GM12878 (cell line): Measurements from ENCODE around the gene ERVFRD-1. TPM values are rescaled to one million over a fixed set of nuclear protein-coding genes. Genes with fewer than 3 reads are reported as not detected.

Experiments
- ATAC-seq: fragments of 200-7000 bp; cut with Tn5 transposase; 3 replicates; pipeline ENCODE4 v1.9.1; 2020; ENCODE audit warnings: mild to moderate bottlenecking, moderate library complexity
- BruUV-seq: library from RNA; stranded (reverse); fragments of 400-500 nt; replicated peaks from 2 replicates; lab custom pipeline; 2021; lab: Mats Ljungman, UMichigan
- CTCF ChIA-PET: fragments of 300-600 bp; sonication (Branson Sonifier 250); formaldehyde crosslinking; extraction: SDS; loops from one replicate; lab custom pipeline; 2021; ENCODE audit warnings: inconsistent platforms; lab: Yijun Ruan, JAX
- POLR2A ChIA-PET: fragments of 350-600 bp; formaldehyde crosslinking; extraction: SDS; loops from one replicate; lab custom pipeline; 2021; ENCODE audit warnings: inconsistent platforms; lab: Charles Lee
- RAD21 ChIA-PET: fragments of 300-600 bp; sonication (Branson Sonifier 250); formaldehyde crosslinking; loops from one replicate; lab custom pipeline; 2023; ENCODE audit warnings: antibody characterized with exemption; ENCODE audit not compliant: unreplicated experiment; lab: Charles Lee
- SMC1A ChIA-PET: fragments of 300-600 bp; sonication (Branson Sonifier 250); formaldehyde crosslinking; loops from one replicate; lab custom pipeline; 2023; ENCODE audit not compliant: unreplicated experiment, uncharacterized antibody; lab: Charles Lee
- DNase-seq: peaks from one replicate; pipeline ENCODE4 v3.0.0-alpha.2; 2011; ENCODE audit warnings: low read depth, low spot score
- FAIRE-seq: peaks from 3 replicates; lab custom pipeline; 2011; peaks lifted over from hg19 to GRCh38; lab: Jason Lieb, UNC
- H2AFZ ChIP-seq: 2 replicates; pipeline ENCODE4 v1.6.0; 2011; ENCODE audit warnings: low read depth, low read length, control low read depth; ENCODE audit not compliant: control insufficient read depth
- H3K27ac ChIP-seq: 2 replicates; pipeline ENCODE4 v1.5.1; 2011; ENCODE audit warnings: control low read depth; ENCODE audit not compliant: control insufficient read depth, insufficient read depth
- H3K27me3 ChIP-seq, 2 experiments: replicated peaks in 1 of 2; 2 replicates each; pipeline versions ENCODE4 v1.6.0 to v1.6.1; 2011; ENCODE audit warnings: low read length in 1 of 2; ENCODE audit not compliant: control insufficient read depth in 2 of 2, insufficient read depth in 2 of 2
- H3K36me3 ChIP-seq, 2 experiments: 2 replicates each; pipeline ENCODE4 v1.5.1; 2011; ENCODE audit warnings: low read length in 1 of 2; ENCODE audit not compliant: control insufficient read depth in 2 of 2, insufficient read depth in 2 of 2
- H3K4me1 ChIP-seq: 2 replicates; pipeline ENCODE4 v1.6.1; 2011; ENCODE audit warnings: mild to moderate bottlenecking, low read length, moderate library complexity, mixed read lengths; ENCODE audit not compliant: control insufficient read depth, insufficient read depth
- H3K4me2 ChIP-seq: 2 replicates; pipeline ENCODE4 v1.6.0; 2011; ENCODE audit warnings: control low read depth; ENCODE audit not compliant: control insufficient read depth, insufficient read depth
- H3K4me3 ChIP-seq: fragments of 200-600 bp; sonication (generic); 2 replicates; pipeline ENCODE4 v1.5.1; 2016
- H3K79me2 ChIP-seq: 2 replicates; pipeline ENCODE4 v1.6.0; 2011; ENCODE audit warnings: low read length; ENCODE audit not compliant: control insufficient read depth, insufficient read depth
- H3K9ac ChIP-seq: 2 replicates; pipeline ENCODE4 v1.8.0; 2011; ENCODE audit warnings: low read length, control low read depth, mixed read lengths; ENCODE audit not compliant: control insufficient read depth, insufficient read depth
- H3K9me3 ChIP-seq: replicated peaks from 3 replicates; pipeline ENCODE4 v1.5.1; 2011; ENCODE audit warnings: mild to moderate bottlenecking, low read length; ENCODE audit not compliant: control insufficient read depth, insufficient read depth
- H4K20me1 ChIP-seq: 2 replicates; pipeline ENCODE4 v1.6.0; 2011; ENCODE audit not compliant: control insufficient read depth, insufficient read depth
- CBX3 ChIP-seq: fragments of 200-600 bp; sonication (generic); IDR thresholded peaks from 2 replicates; pipeline ENCODE4 v1.6.1; 2016; ENCODE audit warnings: low read depth, borderline replicate concordance
- EP300 ChIP-seq, 2 experiments: fragments of 150-350 bp in 1 of 2; IDR thresholded peaks; 2 replicates each; pipeline ENCODE4 v1.6.1; 2011 to 2012; ENCODE audit warnings: low read depth in 2 of 2, low read length in 2 of 2, borderline replicate concordance in 1 of 2, improper control_type of control experiment in 1 of 2, inconsistent platforms in 1 of 2; ENCODE audit not compliant: control insufficient read depth in 1 of 2
- HDAC2 ChIP-seq: fragments of 200-600 bp; sonication (generic); IDR thresholded peaks from 2 replicates; pipeline ENCODE4 v1.6.1; 2017
- KAT2A ChIP-seq: conservative IDR thresholded peaks from 2 replicates; pipeline ENCODE4 v1.6.1; 2011; ENCODE audit warnings: low read depth, low read length; ENCODE audit not compliant: control insufficient read depth
- MYB ChIP-seq: fragments of 150-350 bp; IDR thresholded peaks from 2 replicates; pipeline ENCODE4 v1.6.1; 2014; ENCODE audit warnings: mild to moderate bottlenecking, low read depth, low read length, borderline replicate concordance
- NFIC ChIP-seq: IDR thresholded peaks from 2 replicates; pipeline ENCODE4 v1.6.1; 2012; ENCODE audit warnings: low read depth, mild to moderate bottlenecking, inconsistent platforms, low read length, moderate library complexity
- YY1 ChIP-seq: IDR thresholded peaks from 2 replicates; pipeline ENCODE4 v1.6.1; 2011; ENCODE audit warnings: low read depth, mild to moderate bottlenecking, low read length
- WGBS: methylation state at CpG from one replicate; pipeline ENCODE4 v1.1.6; 2016; ENCODE audit warnings: low lambda C conversion rate; ENCODE audit not compliant: insufficient replicate concordance, insufficient coverage; ENCODE audit errors: missing lambda C conversion rate; 5-methylcytosine and 5-hydroxymethylcytosine counted together
- in situ Hi-C: fragments of 300-500 bp; cut with MboI; formaldehyde crosslinking; loops from 9 replicates; pipeline ENCODE4 v1.14.3; 2018; ENCODE audit warnings: mixed read lengths
- intact Hi-C: fragments of 100-400 bp; cut with micrococcal nuclease; formaldehyde crosslinking; loops from one replicate; pipeline ENCODE4 v1.14.2; 2022; ENCODE audit not compliant: unreplicated experiment
- polyA plus RNA-seq, 11 experiments: library from polyadenylated mRNA; depleted of rRNA in 4 of 11; unstranded in 6 of 11; stranded (reverse) in 5 of 11; fragments of >200 nt; fragmentation: Nextera tagmentation in 4 of 11; fragmentation: Illumina TruSeq in 1 of 11; extraction: Ambion mirVana in 4 of 11; extraction: Trizol in 1 of 11; gene quantifications; 1 replicate in 1 of 11; 2 replicates in 10 of 11; pipeline versions ENCODE4 v1.2.1 to v1.2.3, GENCODE V29; 2011 to 2016; ENCODE audit warnings: inconsistent platforms in 2 of 11, missing spikeins in 2 of 11, low read depth in 1 of 11
- total RNA-seq, 4 experiments: library from RNA; depleted of rRNA in 3 of 4; stranded (reverse); fragments of >200 nt in 3 of 4; fragmentation: Illumina TruSeq in 1 of 4; extraction: Trizol in 1 of 4; gene quantifications; 2 replicates each; pipeline versions ENCODE4 v1.2.1 to v1.2.3, GENCODE V29; 2013 to 2021
- TF ChIP-seq, protein P1 (sequence below): fragments of 450-650 bp; IDR thresholded peaks from 2 replicates; pipeline ENCODE4 v1.6.1; 2017; ENCODE audit warnings: antibody characterized with exemption, mild to moderate bottlenecking, moderate library complexity
- TF ChIP-seq, protein P2 (sequence below): fragments of 450-650 bp; formaldehyde crosslinking; IDR thresholded peaks from 2 replicates; pipeline ENCODE4 v1.4.0; 2020; ENCODE audit warnings: mild to moderate bottlenecking, moderate library complexity

Gene ERVFRD-1
- total and polyA plus RNA-seq, 10 of the 15 experiments (the other 5 are each of a cell fraction or from before 2014, with no cell fraction given) = 0.03 to 0.11 (median 0.07) TPM; not detected in 7

DNA sequence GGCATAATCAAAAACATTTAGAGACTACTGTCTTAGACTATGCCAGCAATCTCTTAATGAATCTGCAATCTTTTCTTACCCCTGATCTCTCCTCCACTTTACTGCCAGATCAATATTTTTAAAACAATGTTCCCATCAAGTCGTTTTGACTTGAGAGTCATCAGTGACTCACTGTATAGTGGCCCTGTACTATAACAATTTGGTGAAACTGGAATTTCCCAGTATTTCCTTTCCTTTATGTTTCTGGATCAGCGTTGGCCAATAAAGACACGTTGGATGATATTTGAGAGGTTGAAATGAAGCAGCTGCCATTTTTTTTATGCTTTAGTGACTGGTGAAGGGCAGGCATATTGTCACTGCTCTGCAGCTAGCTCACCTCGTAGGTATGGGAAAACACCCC lies 28.0 kb downstream of the ERVFRD-1 start:
- DNase-seq (no peak), FAIRE-seq (no peak), ATAC-seq (no peak)
- ChIA-PET CTCF (interaction anchor here (0.9 to 1.6 kb wide), 2 partner anchors 12 to 15 kb away, joined by 4 to 7 read pairs; no protein-coding TSS in a partner anchor), RAD21 (no interaction called here), SMC1A (interaction anchor here (1.0 kb wide), 1 partner anchor 12 kb away, joined by 4 read pairs; no protein-coding TSS in a partner anchor), POLR2A (no interaction called here)
- Histone ChIP-seq H3K4me3 (no peak overlapping the region), H2AFZ (no peak overlapping the region), H3K4me1 (no peaks in the 10 kb centered on the region), H3K79me2 (no peaks in the 10 kb centered on the region), H4K20me1 (no peaks in the 10 kb centered on the region), H3K9me3 (no peaks in the 10 kb centered on the region), H3K9ac (no peak overlapping the region), H3K36me3 (no peaks in the 10 kb centered on the region), H3K27me3 (no peaks in the 10 kb centered on the region), H3K4me2 (no peak overlapping the region), H3K27ac (no peak overlapping the region)
- intact Hi-C loops = no loop called here
- 20% methylated on average over 4 of the region's 4 CpGs for WGBS
- BruUV-seq = no TSS peak
- in situ Hi-C loops = no loop called here
- TF ChIP-seq HDAC2 = no peak
- TF ChIP-seq, protein P1, sequence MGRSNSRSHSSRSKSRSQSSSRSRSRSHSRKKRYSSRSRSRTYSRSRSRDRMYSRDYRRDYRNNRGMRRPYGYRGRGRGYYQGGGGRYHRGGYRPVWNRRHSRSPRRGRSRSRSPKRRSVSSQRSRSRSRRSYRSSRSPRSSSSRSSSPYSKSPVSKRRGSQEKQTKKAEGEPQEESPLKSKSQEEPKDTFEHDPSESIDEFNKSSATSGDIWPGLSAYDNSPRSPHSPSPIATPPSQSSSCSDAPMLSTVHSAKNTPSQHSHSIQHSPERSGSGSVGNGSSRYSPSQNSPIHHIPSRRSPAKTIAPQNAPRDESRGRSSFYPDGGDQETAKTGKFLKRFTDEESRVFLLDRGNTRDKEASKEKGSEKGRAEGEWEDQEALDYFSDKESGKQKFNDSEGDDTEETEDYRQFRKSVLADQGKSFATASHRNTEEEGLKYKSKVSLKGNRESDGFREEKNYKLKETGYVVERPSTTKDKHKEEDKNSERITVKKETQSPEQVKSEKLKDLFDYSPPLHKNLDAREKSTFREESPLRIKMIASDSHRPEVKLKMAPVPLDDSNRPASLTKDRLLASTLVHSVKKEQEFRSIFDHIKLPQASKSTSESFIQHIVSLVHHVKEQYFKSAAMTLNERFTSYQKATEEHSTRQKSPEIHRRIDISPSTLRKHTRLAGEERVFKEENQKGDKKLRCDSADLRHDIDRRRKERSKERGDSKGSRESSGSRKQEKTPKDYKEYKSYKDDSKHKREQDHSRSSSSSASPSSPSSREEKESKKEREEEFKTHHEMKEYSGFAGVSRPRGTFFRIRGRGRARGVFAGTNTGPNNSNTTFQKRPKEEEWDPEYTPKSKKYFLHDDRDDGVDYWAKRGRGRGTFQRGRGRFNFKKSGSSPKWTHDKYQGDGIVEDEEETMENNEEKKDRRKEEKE = no peak
- TF ChIP-seq CBX3 = no peak

DNA sequence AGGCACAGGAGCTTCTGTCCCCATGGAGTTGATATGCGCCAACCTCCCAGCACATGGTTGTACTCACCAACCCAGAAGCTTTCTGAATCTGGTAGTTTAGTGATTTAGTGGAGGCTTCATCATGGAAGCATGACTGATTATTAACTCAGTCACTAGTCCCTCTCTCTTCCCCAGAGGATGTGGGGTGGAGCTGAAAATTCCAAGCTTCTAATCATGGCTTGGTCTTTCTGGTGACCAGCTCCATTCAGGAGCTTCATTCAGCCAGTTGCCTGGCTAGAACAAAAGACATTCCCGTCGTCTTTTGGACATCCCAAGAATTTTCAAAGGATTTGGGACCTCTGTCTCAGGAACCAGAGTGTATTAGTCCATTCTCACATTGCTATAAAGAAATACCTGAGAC lies 31.2 kb downstream of the ERVFRD-1 start:
- no peaks in the 10 kb centered on the region for H3K36me3 ChIP-seq
- DNase-seq (no peak), ATAC-seq (no peak), FAIRE-seq (no peak)
- no peaks in the 10 kb centered on the region for H4K20me1 ChIP-seq
- no peaks in the 10 kb centered on the region for H3K4me1 ChIP-seq
- H3K27me3 ChIP-seq = no peaks in the 10 kb centered on the region
- no TSS peak for BruUV-seq
- CTCF ChIA-PET = interaction anchor here (1.0 to 3.1 kb wide), 2 partner anchors 12 to 126 kb away, joined by 5 to 7 read pairs; no protein-coding TSS in a partner anchor
- H3K79me2 ChIP-seq = no peaks in the 10 kb centered on the region
- intact Hi-C loops = no loop called here
- SMC1A ChIA-PET = no interaction called here
- H3K9me3 ChIP-seq = no peaks in the 10 kb centered on the region
- in situ Hi-C loops = no loop called here
- RAD21 ChIA-PET = no interaction called here
- 32% methylated on average over 3 of the region's 3 CpGs for WGBS
- H3K9ac ChIP-seq = no peak overlapping the region
- no peak overlapping the region for H2AFZ ChIP-seq
- no peak overlapping the region for H3K4me3 ChIP-seq
- POLR2A ChIA-PET = no interaction called here
- no peak overlapping the region for H3K4me2 ChIP-seq
- no peak overlapping the region for H3K27ac ChIP-seq
- TF ChIP-seq, protein P2, sequence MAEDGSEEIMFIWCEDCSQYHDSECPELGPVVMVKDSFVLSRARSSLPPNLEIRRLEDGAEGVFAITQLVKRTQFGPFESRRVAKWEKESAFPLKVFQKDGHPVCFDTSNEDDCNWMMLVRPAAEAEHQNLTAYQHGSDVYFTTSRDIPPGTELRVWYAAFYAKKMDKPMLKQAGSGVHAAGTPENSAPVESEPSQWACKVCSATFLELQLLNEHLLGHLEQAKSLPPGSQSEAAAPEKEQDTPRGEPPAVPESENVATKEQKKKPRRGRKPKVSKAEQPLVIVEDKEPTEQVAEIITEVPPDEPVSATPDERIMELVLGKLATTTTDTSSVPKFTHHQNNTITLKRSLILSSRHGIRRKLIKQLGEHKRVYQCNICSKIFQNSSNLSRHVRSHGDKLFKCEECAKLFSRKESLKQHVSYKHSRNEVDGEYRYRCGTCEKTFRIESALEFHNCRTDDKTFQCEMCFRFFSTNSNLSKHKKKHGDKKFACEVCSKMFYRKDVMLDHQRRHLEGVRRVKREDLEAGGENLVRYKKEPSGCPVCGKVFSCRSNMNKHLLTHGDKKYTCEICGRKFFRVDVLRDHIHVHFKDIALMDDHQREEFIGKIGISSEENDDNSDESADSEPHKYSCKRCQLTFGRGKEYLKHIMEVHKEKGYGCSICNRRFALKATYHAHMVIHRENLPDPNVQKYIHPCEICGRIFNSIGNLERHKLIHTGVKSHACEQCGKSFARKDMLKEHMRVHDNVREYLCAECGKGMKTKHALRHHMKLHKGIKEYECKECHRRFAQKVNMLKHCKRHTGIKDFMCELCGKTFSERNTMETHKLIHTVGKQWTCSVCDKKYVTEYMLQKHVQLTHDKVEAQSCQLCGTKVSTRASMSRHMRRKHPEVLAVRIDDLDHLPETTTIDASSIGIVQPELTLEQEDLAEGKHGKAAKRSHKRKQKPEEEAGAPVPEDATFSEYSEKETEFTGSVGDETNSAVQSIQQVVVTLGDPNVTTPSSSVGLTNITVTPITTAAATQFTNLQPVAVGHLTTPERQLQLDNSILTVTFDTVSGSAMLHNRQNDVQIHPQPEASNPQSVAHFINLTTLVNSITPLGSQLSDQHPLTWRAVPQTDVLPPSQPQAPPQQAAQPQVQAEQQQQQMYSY (CRISPR knock-in tag) = no peak
- no peak for TF ChIP-seq EP300 (IDR thresholded peaks at IDR 0.05; ENCODE audit: borderline replicate concordance in 1 of 2, control insufficient read depth in 1 of 2, low read depth in 2 of 2, low read length in 2 of 2)
- no peak for TF ChIP-seq KAT2A
- no peak for TF ChIP-seq NFIC
- TF ChIP-seq MYB = no peak
- no peak for TF ChIP-seq YY1
